Omental fat pad (tissue), 4 donors: ENCODE measurements around the gene TES. TPM values are rescaled to one million over a fixed set of nuclear protein-coding genes. Genes with fewer than 3 reads are reported as not detected.

ENCODE experiments used
- ATAC-seq: fragments of 150-250 bp; one replicate; pipeline ENCODE4 v1.9.1; 2016; ENCODE audit warnings: mild to moderate bottlenecking, moderate library complexity; ENCODE audit not compliant: low FRiP score
- DNase-seq: peaks from one replicate; pipeline ENCODE4 v3.0.0-alpha.2; 2019; ENCODE audit warnings: low spot score
- CTCF ChIP-seq, 3 donors: fragments of 450-650 bp; IDR thresholded peaks; one replicate each; pipeline ENCODE4 v1.5.1; 2016 to 2017; ENCODE audit warnings: antibody characterized with exemption in 3 of 3, mild to moderate bottlenecking in 3 of 3, moderate library complexity in 2 of 3
- total RNA-seq, 4 donors: library from RNA; depleted of rRNA; stranded (reverse); fragments of >200 nt; gene quantifications; one replicate each; pipeline ENCODE4 v1.1.0, GENCODE V29; 2016

TES gene
- total RNA-seq, 4 donors from 2014 or later: 22.0 to 58.6 (median 35.8) TPM

GRCh38 chr7:116193329-116194087 lies 16.8 kb upstream of the TES start:
- DNase-seq: no peak
- no peak for ATAC-seq
- no peak for TF ChIP-seq CTCF (IDR thresholded peaks at IDR 0.05)

- no peak for ATAC-seq
- TF ChIP-seq CTCF (IDR thresholded peaks at IDR 0.05): no peak
These were observed 16.2 kb upstream of the TES start for GRCh38 chr7:116194115-116194514.

GRCh38 chr7:116195451-116195850 lies 14.9 kb upstream of the TES start:
- no peak for TF ChIP-seq CTCF (IDR thresholded peaks at IDR 0.05)
- DNase-seq: no peak
- no peak for ATAC-seq

More at GRCh38 chr7:116194115-116194514, 16.2 kb upstream of the TES start:
- DNase-seq: no peak

GRCh38 chr7:116196947-116197346 lies 13.4 kb upstream of the TES start:
- ATAC-seq (no peak), DNase-seq (no peak)
- TF ChIP-seq CTCF (IDR thresholded peaks at IDR 0.05): no peak

- DNase-seq (no peak), ATAC-seq (no peak)
- no peak for TF ChIP-seq CTCF (IDR thresholded peaks at IDR 0.05)
These were observed 13.0 kb upstream of the TES start for GRCh38 chr7:116197360-116197759.

GRCh38 chr7:116198748-116199410 lies 11.5 kb upstream of the TES start:
- DNase-seq: no peak
- ATAC-seq: no peak
- TF ChIP-seq CTCF (IDR thresholded peaks at IDR 0.05): no peak

GRCh38 chr7:116200963-116201362 lies 9.4 kb upstream of the TES start:
- DNase-seq (no peak), ATAC-seq (no peak)
- TF ChIP-seq CTCF (IDR thresholded peaks at IDR 0.05): no peak
